ENCODE measurements around the gene SRD5A1. TPM values are rescaled to one million over a fixed set of nuclear protein-coding genes. Genes with fewer than 3 reads are reported as not detected.

SRD5A1 gene
- total and polyA plus RNA-seq, 2 of the 8 experiments (the other 6 are each of a cell fraction or from before 2014, with no cell fraction given), result 34.7 to 42.4 TPM

DNA sequence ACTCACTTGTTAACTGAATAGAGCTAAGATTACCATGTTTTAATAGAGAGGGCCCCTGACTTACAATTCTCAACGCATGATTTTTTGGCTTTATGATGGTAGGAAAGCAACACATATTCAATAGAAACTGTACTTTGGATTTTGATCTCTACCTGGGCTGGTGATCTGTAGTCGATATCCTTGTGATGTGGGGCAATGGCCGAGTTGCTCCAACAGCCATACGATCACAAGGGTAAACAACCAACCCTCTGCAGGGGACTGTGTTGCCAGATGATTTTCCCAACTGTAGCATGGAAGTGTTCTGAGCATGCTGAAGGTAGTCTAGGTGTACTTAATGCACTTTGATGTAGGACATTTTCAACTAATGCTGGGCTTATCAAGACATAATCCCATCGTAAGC is 36.9 kb upstream of the SRD5A1 start (continued):
- TF ChIP-seq JUN (IDR thresholded peaks at IDR 0.05; ENCODE audit: low read depth, low read length) (no peak), GABPA (IDR thresholded peaks at IDR 0.05; ENCODE audit: borderline replicate concordance, insufficient read depth, low read length) (no peak), RNF2 (IDR thresholded peaks at IDR 0.05; ENCODE audit: borderline replicate concordance, low read depth, low read length, missing control alignments, poor library complexity, severe bottlenecking) (no peak), CHD1 (IDR thresholded peaks at IDR 0.05; ENCODE audit: low read depth, low read length) (no peak)

Measured in H1 (cell line).